ENCODE results near the gene NAIP. TPM values are rescaled to one million over a fixed set of nuclear protein-coding genes. Genes with fewer than 3 reads are reported as not detected.
A peak's percentile ranks its signal among the peaks of the same experiment; 100 is the strongest.
"Not testable (repeated sequence)": the region's sequence is repeated elsewhere in the genome, so short reads cannot be mapped to it uniquely, and the experiment has no call there.

NAIP gene
- total and polyA plus RNA-seq, 2 of the 4 experiments (the other 2 are of a cell fraction), result 1.3 to 2.2 TPM

- H4K8ac ChIP-seq (ENCODE audit: low read depth in 2 of 2, low read length in 2 of 2); H4K5ac ChIP-seq (ENCODE audit: low read depth, low read length); H3K14ac ChIP-seq (replicated peaks; ENCODE audit: low read depth, low read length); intact Hi-C loops (cut with micrococcal nuclease); H3K4ac ChIP-seq (ENCODE audit: low read depth, low read length); H2BK15ac ChIP-seq (ENCODE audit: low read depth, low read length); H3K9ac ChIP-seq (ENCODE audit: low read depth, low read length); H3K23ac ChIP-seq (ENCODE audit: low read depth, low read length); H4K20me1 ChIP-seq (ENCODE audit: insufficient read depth, low read length); DNase-seq; H2AK9ac ChIP-seq (replicated peaks; ENCODE audit: low read depth, low read length, poor library complexity); dilution Hi-C loops (cut with HindIII; ENCODE audit: low sequenced_read_pairs, unreplicated experiment); POLR2A ChIA-PET (ENCODE audit: unreplicated experiment); H2AFZ ChIP-seq (replicated peaks; ENCODE audit: low read length, poor library complexity); H3K27ac ChIP-seq (ENCODE audit: insufficient read depth, low read length); H3K9me1 ChIP-seq (ENCODE audit: insufficient read depth, low read length); H3K4me2 ChIP-seq (ENCODE audit: low read depth, low read length); H3K9me3 ChIP-seq (ENCODE audit: control insufficient read depth, insufficient read depth, low read length); in situ Hi-C loops (cut with MboI; ENCODE audit: low sequenced_read_pairs); H3K4me3 ChIP-seq (ENCODE audit: insufficient read depth, low read depth, low read length); H2AK5ac ChIP-seq (ENCODE audit: low read depth, low read length); H3K79me1 ChIP-seq (ENCODE audit: low read depth in 1 of 2, low read length in 2 of 2); H3K4me1 ChIP-seq (ENCODE audit: control insufficient read depth, insufficient read depth, low read length); H3K56ac ChIP-seq (ENCODE audit: extremely low read depth, insufficient read depth, low read length); BruUV-seq (replicated peaks); H2BK20ac ChIP-seq (ENCODE audit: low read depth, low read length); H2BK5ac ChIP-seq (ENCODE audit: low read depth, low read length, poor library complexity, severe bottlenecking); H3K36me3 ChIP-seq (ENCODE audit: control insufficient read depth, insufficient read depth, low read length); CTCF ChIA-PET; H2BK120ac ChIP-seq (ENCODE audit: low read depth, low read length); H3K27me3 ChIP-seq (ENCODE audit: control insufficient read depth, insufficient read depth, low read length); H4K91ac ChIP-seq (ENCODE audit: insufficient read depth, low read depth, low read length); H3K18ac ChIP-seq (ENCODE audit: low read depth, low read length): not testable (repeated sequence)
- WGBS, 2 experiments (ENCODE audit: extremely low coverage in 2 of 2, insufficient read length in 1 of 2), result no CpG with 5 or more reads among the region's 6 CpGs
- peak; percentile 29; the same call in 1 of the 2 replicates for ATAC-seq (ENCODE audit: low read depth)
These were observed 6.6 kb downstream of the NAIP start for GRCh38 chr5:71018376-71019005.

All from IMR-90 (cell line).